H1 (cell line): ENCODE data around the gene CASQ2. TPM values are rescaled to one million over a fixed set of nuclear protein-coding genes. Genes with fewer than 3 reads are reported as not detected.

Experiments used
- CTCF ChIA-PET: fragments of 300-600 bp; sonication (Branson Sonifier 250); formaldehyde crosslinking; loops from one replicate; lab custom pipeline; 2021; ENCODE audit not compliant: partially characterized antibody; lab: Charles Lee
- POLR2A ChIA-PET: fragments of 300-600 bp; sonication (Branson Sonifier 250); formaldehyde crosslinking; loops from one replicate; lab custom pipeline; 2021; ENCODE audit warnings: inconsistent platforms; ENCODE audit not compliant: partially characterized antibody; lab: Charles Lee
- DNase-seq, 2 experiments: peaks; one replicate each; pipeline versions ENCODE4 v3.0.0 to v3.0.0-alpha.2; 2010 to 2022; ENCODE audit warnings: low spot score in 2 of 2, low read depth in 1 of 2, mixed read lengths in 1 of 2
- FAIRE-seq: peaks from 2 replicates; lab custom pipeline; 2011; peaks lifted over from hg19 to GRCh38; lab: Jason Lieb, UNC
- H2AFZ ChIP-seq: 2 replicates; pipeline ENCODE4 v1.8.1; 2012; ENCODE audit warnings: low read length, inconsistent platforms
- H2AK5ac ChIP-seq: 2 replicates; pipeline ENCODE4 v1.6.1; 2013; ENCODE audit warnings: low read depth, low read length
- H2BK120ac ChIP-seq: replicated peaks from 2 replicates; pipeline ENCODE3; 2013; ENCODE audit warnings: low read depth, low read length, inconsistent platforms
- H2BK12ac ChIP-seq: 2 replicates; pipeline ENCODE4 v1.6.1; 2013; ENCODE audit warnings: low read depth, low read length
- H2BK15ac ChIP-seq: 2 replicates; pipeline ENCODE4 v1.6.1; 2013; ENCODE audit warnings: low read length
- H2BK20ac ChIP-seq: 2 replicates; pipeline ENCODE4 v1.6.1; 2013; ENCODE audit warnings: low read length
- H2BK5ac ChIP-seq: 2 replicates; pipeline ENCODE4 v1.6.1; 2013; ENCODE audit warnings: low read depth, low read length
- H3K14ac ChIP-seq: 2 replicates; pipeline ENCODE4 v1.6.1; 2013; ENCODE audit warnings: inconsistent platforms; ENCODE audit not compliant: insufficient read length
- H3K18ac ChIP-seq: 2 replicates; pipeline ENCODE4 v1.6.1; 2013; ENCODE audit warnings: low read length; ENCODE audit errors: extremely low read depth
- H3K23ac ChIP-seq: 2 replicates; pipeline ENCODE4 v1.6.1; 2013; ENCODE audit warnings: inconsistent platforms; ENCODE audit not compliant: insufficient read length
- H3K23me2 ChIP-seq: 2 replicates; pipeline ENCODE4 v1.6.1; 2013; ENCODE audit warnings: low read depth, low read length
- H3K27ac ChIP-seq: 2 replicates; pipeline ENCODE4 v1.6.1; 2011; ENCODE audit warnings: low read depth, low read length, inconsistent platforms
- H3K27me3 ChIP-seq, 4 experiments: replicated peaks in 1 of 4; 1 replicate in 1 of 4; 2 replicates in 3 of 4; pipeline versions ENCODE4 v1.6.1 to v1.8.1; 2011 to 2013; ENCODE audit warnings: low read length in 3 of 4, mild to moderate bottlenecking in 3 of 4, inconsistent platforms in 2 of 4, mixed read lengths in 2 of 4, moderate library complexity in 1 of 4; ENCODE audit not compliant: control insufficient read depth in 3 of 4, insufficient read depth in 3 of 4; ENCODE audit errors: extremely low read depth in 1 of 4
- H3K36me3 ChIP-seq, 4 experiments: 2 replicates each; pipeline versions ENCODE4 v1.6.1 to v1.8.1; 2011 to 2013; ENCODE audit warnings: mild to moderate bottlenecking in 4 of 4, low read length in 3 of 4, moderate library complexity in 2 of 4, control low read depth in 1 of 4, inconsistent platforms in 1 of 4; ENCODE audit not compliant: insufficient read depth in 4 of 4, control insufficient read depth in 2 of 4
- H3K4ac ChIP-seq: replicated peaks from 2 replicates; pipeline ENCODE3; 2013; ENCODE audit warnings: low read length, low read depth, mixed read lengths, inconsistent platforms; ENCODE audit not compliant: insufficient read length
- H3K4me1 ChIP-seq, 4 experiments: replicated peaks in 1 of 4; 1 replicate in 1 of 4; 2 replicates in 3 of 4; pipeline versions ENCODE4 v1.6.1 to v1.8.1; 2011 to 2013; ENCODE audit warnings: low read length in 3 of 4, inconsistent platforms in 2 of 4, mixed read lengths in 1 of 4; ENCODE audit not compliant: insufficient read depth in 4 of 4, control insufficient read depth in 3 of 4
- H3K4me2 ChIP-seq, 2 experiments: 2 replicates each; pipeline versions ENCODE4 v1.6.1 to v1.8.1; 2011 to 2013; ENCODE audit warnings: low read depth in 2 of 2, low read length in 2 of 2, control low read depth in 1 of 2, inconsistent platforms in 1 of 2, mild to moderate bottlenecking in 1 of 2; ENCODE audit not compliant: insufficient read depth in 1 of 2
- H3K4me3 ChIP-seq, 4 experiments: fragments of 200-600, 300-600 bp in 1 of 4; sonication (generic), shearing (Covaris generic), sonication (Bioruptor Twin) in 1 of 4; 2 replicates each; pipeline versions ENCODE4 v1.5.1 to v1.8.1; 2011 to 2016; ENCODE audit warnings: low read length in 4 of 4, low read depth in 3 of 4, control low read depth in 2 of 4, inconsistent platforms in 2 of 4, mild to moderate bottlenecking in 2 of 4, mixed read lengths in 1 of 4, moderate library complexity in 1 of 4; ENCODE audit not compliant: insufficient read depth in 2 of 4; ENCODE audit errors: extremely low read depth in 1 of 4
- H3K56ac ChIP-seq: replicated peaks from 2 replicates; pipeline ENCODE3; 2013; ENCODE audit warnings: low read depth, mild to moderate bottlenecking, mixed read lengths, low read length, inconsistent platforms; ENCODE audit not compliant: insufficient read length
- H3K79me1 ChIP-seq: 2 replicates; pipeline ENCODE4 v1.6.1; 2013; ENCODE audit warnings: low read depth, low read length, control low read depth
- H3K79me2 ChIP-seq, 2 experiments: 2 replicates each; pipeline versions ENCODE4 v1.6.1 to v1.8.1; 2012 to 2013; ENCODE audit warnings: low read length in 2 of 2, mild to moderate bottlenecking in 2 of 2, inconsistent platforms in 1 of 2; ENCODE audit not compliant: insufficient read depth in 2 of 2, control insufficient read depth in 1 of 2
- H3K9ac ChIP-seq, 4 experiments: replicated peaks in 1 of 4; 1 replicate in 1 of 4; 2 replicates in 3 of 4; pipeline versions ENCODE4 v1.6.1 to v1.8.1; 2011 to 2013; ENCODE audit warnings: low read depth in 3 of 4, low read length in 3 of 4, control low read depth in 2 of 4, mild to moderate bottlenecking in 2 of 4, moderate library complexity in 2 of 4, inconsistent platforms in 1 of 4; ENCODE audit errors: extremely low read depth in 1 of 4
- H3K9me3 ChIP-seq, 2 experiments: 2 replicates each; pipeline versions ENCODE4 v1.6.1 to v1.8.1; 2012 to 2013; ENCODE audit warnings: mild to moderate bottlenecking in 2 of 2, moderate library complexity in 2 of 2, control low read depth in 1 of 2, inconsistent platforms in 1 of 2, low read depth in 1 of 2, low read length in 1 of 2, mixed read lengths in 1 of 2; ENCODE audit not compliant: insufficient read depth in 2 of 2
- H4K20me1 ChIP-seq, 2 experiments: replicated peaks in 1 of 2; 2 replicates each; pipeline versions ENCODE3 to v1.8.1; 2011 to 2013; ENCODE audit warnings: inconsistent platforms in 2 of 2, low read length in 2 of 2, mild to moderate bottlenecking in 1 of 2; ENCODE audit not compliant: insufficient read depth in 2 of 2, control insufficient read depth in 1 of 2
- H4K5ac ChIP-seq: 2 replicates; pipeline ENCODE4 v1.6.1; 2013; ENCODE audit warnings: low read length, low read depth, mixed read lengths, inconsistent platforms; ENCODE audit not compliant: insufficient read length
- H4K8ac ChIP-seq: 2 replicates; pipeline ENCODE4 v1.8.0; 2013; ENCODE audit warnings: mild to moderate bottlenecking, moderate library complexity, low read length, inconsistent platforms; ENCODE audit not compliant: insufficient read depth; ENCODE audit errors: extremely low read depth
- H4K91ac ChIP-seq: replicated peaks from 2 replicates; pipeline ENCODE3; 2013; ENCODE audit warnings: low read length, mixed read lengths, inconsistent platforms; ENCODE audit not compliant: insufficient read length
- ASH2L ChIP-seq: fragments of 200-600, 300-600 bp; sonication (generic); IDR thresholded peaks from one replicate; pipeline ENCODE4 v1.7.1; 2017; ENCODE audit warnings: low read length
- FOSL1 ChIP-seq: IDR thresholded peaks from 2 replicates; pipeline ENCODE4 v1.6.1; 2011; ENCODE audit warnings: mild to moderate bottlenecking, low read depth, low read length, moderate library complexity; ENCODE audit not compliant: insufficient read depth
- POU5F1 ChIP-seq: IDR thresholded peaks from 2 replicates; pipeline ENCODE4 v1.6.1; 2011; ENCODE audit warnings: low read depth, mild to moderate bottlenecking, low read length, moderate library complexity
- TEAD4 ChIP-seq: IDR thresholded peaks from 2 replicates; pipeline ENCODE4 v1.6.1; 2012; ENCODE audit warnings: low read depth, low read length, inconsistent platforms, mixed read lengths
- WGBS, 2 experiments: shearing (Covaris generic) in 1 of 2; methylation state at CpG; one replicate each; pipeline versions ENCODE4 v1.1.6 to v1.1.7; 2013 to 2015; ENCODE audit warnings: low lambda C conversion rate in 2 of 2, mixed read lengths in 2 of 2, inconsistent platforms in 1 of 2, low coverage in 1 of 2, missing lambda C conversion rate in 1 of 2; ENCODE audit not compliant: insufficient replicate concordance in 2 of 2, insufficient coverage in 1 of 2, insufficient read length in 1 of 2; ENCODE audit errors: extremely low coverage in 1 of 2, missing lambda C conversion rate in 1 of 2; 5-methylcytosine and 5-hydroxymethylcytosine counted together
- polyA plus RNA-seq, 7 experiments: library from polyadenylated mRNA; depleted of rRNA in 3 of 7; stranded (reverse) in 5 of 7; unstranded in 2 of 7; fragments of >200 nt in 5 of 7; fragments of 200-250 nt in 2 of 7; gene quantifications; 1 replicate in 5 of 7; 2 replicates in 1 of 7; 4 replicates in 1 of 7; pipeline versions ENCODE4 v1.2.1 to v1.2.3, GENCODE V29; 2011 to 2013; ENCODE audit warnings: missing spikeins in 2 of 7, mixed read lengths in 2 of 7
- total RNA-seq: library from RNA; stranded (reverse); fragmentation: NEBNext Ultra II Directional; extraction: Animal tissue kit (Norgen Biotek cat#: 25700); gene quantifications from 2 replicates; pipeline ENCODE4 v1.2.1, GENCODE V29; 2021

Gene CASQ2
- total and polyA plus RNA-seq, 2 of the 8 experiments (the other 6 are each of a cell fraction or from before 2014, with no cell fraction given) = not detected

GRCh38 chr1:115805597-115805996 lies 37.1 kb upstream of the CASQ2 start:
- Histone ChIP-seq H3K4me1 (peaks cover 0 to 6% (median under 1%) of the 10 kb centered on the region in 4 experiments; a peak in 1 of 7 replicates), H3K4me3 (no peak overlapping the region), H3K9ac (no peak overlapping the region), H3K27me3 (no peaks in the 10 kb centered on the region), H3K27ac (no peak overlapping the region), H4K20me1 (no peaks in the 10 kb centered on the region), H4K8ac (no peak overlapping the region), H3K14ac (no peak overlapping the region), H2BK12ac (no peak overlapping the region), H4K91ac (no peak overlapping the region), H3K79me1 (no peaks in the 10 kb centered on the region), H2AK5ac (no peak overlapping the region), H3K36me3 (no peaks in the 10 kb centered on the region), H2BK5ac (no peak overlapping the region), H3K4ac (no peak overlapping the region), H3K23ac (no peak overlapping the region), H2BK120ac (no peak overlapping the region), H2BK15ac (no peak overlapping the region), H4K5ac (no peak overlapping the region), H2BK20ac (no peak overlapping the region), H3K79me2 (no peaks in the 10 kb centered on the region), H2AFZ (no peak overlapping the region), H3K9me3 (no peaks in the 10 kb centered on the region; a peak in 2 of 4 replicates), H3K56ac (no peak overlapping the region), H3K4me2 (no peak overlapping the region), H3K18ac (no peak overlapping the region), H3K23me2 (no peaks in the 10 kb centered on the region)
- DNase-seq (no peak), FAIRE-seq (no peak)
- POLR2A ChIA-PET = no interaction called here
- WGBS, 2 experiments = 86% methylated on average over 1 of the region's 1 CpG; no CpG with 5 or more reads in 1 of the 2 experiments
- CTCF ChIA-PET = interaction anchor here (1.2 to 2.1 kb wide), 2 partner anchors 9 to 176 kb away, joined by 3 to 10 read pairs; no protein-coding TSS in a partner anchor
- TF ChIP-seq POU5F1 (no peak), ASH2L (no peak), FOSL1 (no peak), TEAD4 (no peak)
